Vagina (tissue), 2 donors: ENCODE data around the gene SEMA6D.

Experiments used
- POLR2A ChIP-seq, 2 donors: fragments of 450-650 bp; IDR thresholded peaks; one replicate each; pipeline ENCODE4 v1.6.1; 2017; ENCODE audit warnings: antibody characterized with exemption in 2 of 2, mild to moderate bottlenecking in 2 of 2, moderate library complexity in 2 of 2
- POLR2AphosphoS5 ChIP-seq, 2 donors: sonication (generic); formaldehyde crosslinking; IDR thresholded peaks; one replicate each; pipeline ENCODE4 v1.9.0; 2017; ENCODE audit warnings: antibody characterized with exemption in 2 of 2, mild to moderate bottlenecking in 2 of 2, low read depth in 1 of 2; ENCODE audit not compliant: insufficient read depth in 1 of 2
- TF ChIP-seq, protein P1 (sequence below), 3 experiments: fragments of 450-650 bp in 2 of 3; fragments of 200-600 bp in 1 of 3; sonication (generic) in 1 of 3; IDR thresholded peaks; one replicate each; pipeline ENCODE4 v1.5.1; 2017 to 2019; ENCODE audit warnings: antibody characterized with exemption in 3 of 3, mild to moderate bottlenecking in 2 of 3, moderate library complexity in 2 of 3

DNA sequence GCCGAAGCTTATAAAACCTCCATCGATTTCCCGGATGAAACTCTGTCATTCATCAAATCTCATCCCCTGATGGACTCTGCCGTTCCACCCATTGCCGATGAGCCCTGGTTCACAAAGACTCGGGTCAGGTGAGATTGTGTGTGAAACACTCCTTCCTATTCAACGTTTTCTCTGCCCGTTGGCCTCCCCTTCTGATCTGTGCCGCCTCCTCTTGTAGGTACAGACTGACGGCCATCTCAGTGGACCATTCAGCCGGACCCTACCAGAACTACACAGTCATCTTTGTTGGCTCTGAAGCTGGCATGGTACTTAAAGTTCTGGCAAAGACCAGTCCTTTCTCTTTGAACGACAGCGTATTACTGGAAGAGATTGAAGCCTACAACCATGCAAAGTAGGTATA is 47.4 kb downstream of the SEMA6D start:
- TF ChIP-seq, protein P1, sequence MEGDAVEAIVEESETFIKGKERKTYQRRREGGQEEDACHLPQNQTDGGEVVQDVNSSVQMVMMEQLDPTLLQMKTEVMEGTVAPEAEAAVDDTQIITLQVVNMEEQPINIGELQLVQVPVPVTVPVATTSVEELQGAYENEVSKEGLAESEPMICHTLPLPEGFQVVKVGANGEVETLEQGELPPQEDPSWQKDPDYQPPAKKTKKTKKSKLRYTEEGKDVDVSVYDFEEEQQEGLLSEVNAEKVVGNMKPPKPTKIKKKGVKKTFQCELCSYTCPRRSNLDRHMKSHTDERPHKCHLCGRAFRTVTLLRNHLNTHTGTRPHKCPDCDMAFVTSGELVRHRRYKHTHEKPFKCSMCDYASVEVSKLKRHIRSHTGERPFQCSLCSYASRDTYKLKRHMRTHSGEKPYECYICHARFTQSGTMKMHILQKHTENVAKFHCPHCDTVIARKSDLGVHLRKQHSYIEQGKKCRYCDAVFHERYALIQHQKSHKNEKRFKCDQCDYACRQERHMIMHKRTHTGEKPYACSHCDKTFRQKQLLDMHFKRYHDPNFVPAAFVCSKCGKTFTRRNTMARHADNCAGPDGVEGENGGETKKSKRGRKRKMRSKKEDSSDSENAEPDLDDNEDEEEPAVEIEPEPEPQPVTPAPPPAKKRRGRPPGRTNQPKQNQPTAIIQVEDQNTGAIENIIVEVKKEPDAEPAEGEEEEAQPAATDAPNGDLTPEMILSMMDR (IDR thresholded peaks at IDR 0.05), result no peak
- TF ChIP-seq POLR2A (IDR thresholded peaks at IDR 0.05) (no peak), POLR2AphosphoS5 (IDR thresholded peaks at IDR 0.05; ENCODE audit: insufficient read depth in 1 of 2, low read depth in 1 of 2) (no peak)
